SU-DHL-6 (cell line): Measurements from ENCODE around the gene BBS7.

Experiments used
- H2AFZ ChIP-seq: fragments of 200-600 bp; sonication (generic); 2 replicates; pipeline ENCODE4 v1.6.1; 2014; ENCODE audit warnings: low read depth, mild to moderate bottlenecking, moderate library complexity, mixed read lengths, antibody characterized with exemption, low read length; ENCODE audit not compliant: severe bottlenecking
- H3F3A ChIP-seq: fragments of 200-600 bp; shearing (Covaris generic); 2 replicates; pipeline ENCODE4 v1.6.0; 2016; ENCODE audit warnings: antibody characterized with exemption, mild to moderate bottlenecking; ENCODE audit not compliant: insufficient read depth
- H3K27ac ChIP-seq: fragments of 200-600 bp; sonication (generic); 2 replicates; pipeline ENCODE4 v1.5.1; 2016; ENCODE audit warnings: low read depth, mild to moderate bottlenecking, low read length, moderate library complexity, mixed read lengths
- H3K27me3 ChIP-seq: fragments of 200-600 bp; sonication (generic), shearing (Covaris generic); 2 replicates; pipeline ENCODE4 v1.6.0; 2014; ENCODE audit warnings: mild to moderate bottlenecking, low read length
- H3K36me3 ChIP-seq: fragments of 200-600 bp; sonication (generic); 2 replicates; pipeline ENCODE4 v1.6.1; 2014; ENCODE audit warnings: mild to moderate bottlenecking, low read length, mixed read lengths
- H3K4me2 ChIP-seq: fragments of 300-600, 200-600 bp; shearing (Covaris generic), sonication (generic); 2 replicates; pipeline ENCODE4 v1.6.0; 2014; ENCODE audit warnings: low read length, low read depth, mild to moderate bottlenecking; ENCODE audit not compliant: poor library complexity, severe bottlenecking
- H3K4me3 ChIP-seq: fragments of 200-600 bp; sonication (generic); 2 replicates; pipeline ENCODE4 v1.5.1; 2014; ENCODE audit warnings: antibody characterized with exemption, low read length, mild to moderate bottlenecking, mixed read lengths; ENCODE audit not compliant: insufficient read depth, poor library complexity, severe bottlenecking
- H3K79me2 ChIP-seq: fragments of 200-600 bp; sonication (generic); 2 replicates; pipeline ENCODE4 v1.6.1; 2014; ENCODE audit warnings: mild to moderate bottlenecking, low read length, moderate library complexity; ENCODE audit not compliant: insufficient read depth
- H3K9ac ChIP-seq: fragments of 200-600 bp; sonication (generic); 2 replicates; pipeline ENCODE4 v1.7.0; 2014; ENCODE audit warnings: mild to moderate bottlenecking, low read length
- H3K9me2 ChIP-seq: fragments of 200-600 bp; sonication (generic); replicated peaks from 2 replicates; pipeline ENCODE4 v1.6.1; 2014; ENCODE audit warnings: low read length; ENCODE audit not compliant: insufficient read depth
- H3K9me3 ChIP-seq: fragments of 200-600 bp; sonication (generic); 2 replicates; pipeline ENCODE4 v1.6.1; 2014; ENCODE audit warnings: low read length, mixed read lengths; ENCODE audit not compliant: insufficient read depth
- H4K20me1 ChIP-seq: fragments of 200-600 bp; sonication (generic); 2 replicates; pipeline ENCODE4 v1.6.1; 2014; ENCODE audit warnings: low read depth, mild to moderate bottlenecking, antibody characterized with exemption, low read length, moderate library complexity, mixed read lengths
- EZH2phosphoT487 ChIP-seq: fragments of 200-600 bp; sonication (generic), shearing (Covaris generic); conservative IDR thresholded peaks from 2 replicates; pipeline ENCODE4 v1.6.1; 2018; ENCODE audit warnings: mild to moderate bottlenecking, antibody characterized with exemption, low read length, moderate library complexity, mixed read lengths
- TF ChIP-seq, protein P1 (sequence below): fragments of 200-600 bp; sonication (generic); IDR thresholded peaks from one replicate; pipeline ENCODE4 v1.5.1; 2017; ENCODE audit warnings: antibody characterized with exemption, mild to moderate bottlenecking, low read length, moderate library complexity; ENCODE audit not compliant: insufficient read depth, poor library complexity, severe bottlenecking

Gene BBS7

DNA sequence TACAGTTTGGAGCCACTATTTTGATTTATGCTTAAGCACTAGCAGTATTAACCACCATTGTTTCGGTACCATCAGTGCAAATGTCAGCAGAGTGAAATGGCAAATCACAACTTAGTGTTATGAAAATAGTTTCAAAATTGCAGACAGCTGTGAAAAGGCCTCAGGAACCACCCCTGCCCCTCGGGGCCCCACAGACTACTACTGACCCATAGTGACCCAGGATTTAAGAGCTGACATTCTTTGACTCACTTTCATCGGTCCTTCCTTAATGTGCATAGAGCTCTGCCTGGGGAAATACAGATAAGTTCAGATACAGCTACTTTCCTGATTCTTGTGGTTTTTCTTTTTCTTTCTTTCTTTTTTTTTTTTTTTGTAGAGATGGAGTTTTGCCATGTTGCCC, 3.3 kb upstream of the BBS7 start:
- TF ChIP-seq, protein P1, sequence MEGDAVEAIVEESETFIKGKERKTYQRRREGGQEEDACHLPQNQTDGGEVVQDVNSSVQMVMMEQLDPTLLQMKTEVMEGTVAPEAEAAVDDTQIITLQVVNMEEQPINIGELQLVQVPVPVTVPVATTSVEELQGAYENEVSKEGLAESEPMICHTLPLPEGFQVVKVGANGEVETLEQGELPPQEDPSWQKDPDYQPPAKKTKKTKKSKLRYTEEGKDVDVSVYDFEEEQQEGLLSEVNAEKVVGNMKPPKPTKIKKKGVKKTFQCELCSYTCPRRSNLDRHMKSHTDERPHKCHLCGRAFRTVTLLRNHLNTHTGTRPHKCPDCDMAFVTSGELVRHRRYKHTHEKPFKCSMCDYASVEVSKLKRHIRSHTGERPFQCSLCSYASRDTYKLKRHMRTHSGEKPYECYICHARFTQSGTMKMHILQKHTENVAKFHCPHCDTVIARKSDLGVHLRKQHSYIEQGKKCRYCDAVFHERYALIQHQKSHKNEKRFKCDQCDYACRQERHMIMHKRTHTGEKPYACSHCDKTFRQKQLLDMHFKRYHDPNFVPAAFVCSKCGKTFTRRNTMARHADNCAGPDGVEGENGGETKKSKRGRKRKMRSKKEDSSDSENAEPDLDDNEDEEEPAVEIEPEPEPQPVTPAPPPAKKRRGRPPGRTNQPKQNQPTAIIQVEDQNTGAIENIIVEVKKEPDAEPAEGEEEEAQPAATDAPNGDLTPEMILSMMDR: no peak
- TF ChIP-seq EZH2phosphoT487: no peak
- Histone ChIP-seq H3K9me3 (no peaks in the 10 kb centered on the region), H3K27me3 (no peaks in the 10 kb centered on the region), H3K36me3 (no peaks in the 10 kb centered on the region), H3K4me3 (no peak overlapping the region), H3K79me2 (0 out of 2 replicates have a peak, but pooled peaks cover 4% of the 10 kb centered on the region), H3F3A (no peaks in the 10 kb centered on the region), H2AFZ (no peak overlapping the region), H3K27ac (no peak overlapping the region), H3K4me2 (no peak overlapping the region), H3K9ac (no peak overlapping the region), H3K9me2 (no peaks in the 10 kb centered on the region), H4K20me1 (no peaks in the 10 kb centered on the region)

DNA sequence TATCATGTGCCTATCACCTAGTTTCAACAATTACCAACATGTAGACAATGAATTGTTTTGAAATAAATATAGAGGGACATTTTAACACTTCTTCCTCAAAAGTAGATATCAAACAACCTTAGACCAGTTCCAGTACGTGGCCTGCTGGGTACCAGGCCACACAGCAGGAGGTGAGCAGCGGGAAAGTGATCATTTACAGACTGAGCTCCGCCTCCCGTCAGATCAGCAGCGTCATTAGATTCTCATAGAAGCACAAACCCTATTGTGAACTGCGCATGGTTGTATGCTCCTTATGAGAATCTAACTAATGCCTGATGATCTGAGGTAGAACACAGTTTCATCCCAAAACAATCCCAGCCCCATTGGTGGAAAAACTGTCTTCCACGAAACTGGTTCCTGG, 6.5 kb downstream of the BBS7 start:
- Histone ChIP-seq H3K27me3 (no peaks in the 10 kb centered on the region), H3K9me3 (no peaks in the 10 kb centered on the region), H3K4me2 (no peak overlapping the region), H3F3A (no peaks in the 10 kb centered on the region), H4K20me1 (no peaks in the 10 kb centered on the region), H3K36me3 (no peaks in the 10 kb centered on the region), H2AFZ (no peak overlapping the region), H3K9me2 (no peaks in the 10 kb centered on the region), H3K9ac (no peak overlapping the region), H3K4me3 (no peak overlapping the region), H3K27ac (no peak overlapping the region), H3K79me2 (0 out of 2 replicates have a peak, but pooled peaks cover under 1% of the 10 kb centered on the region)
- TF ChIP-seq, protein P1: no peak
- no peak for TF ChIP-seq EZH2phosphoT487

DNA sequence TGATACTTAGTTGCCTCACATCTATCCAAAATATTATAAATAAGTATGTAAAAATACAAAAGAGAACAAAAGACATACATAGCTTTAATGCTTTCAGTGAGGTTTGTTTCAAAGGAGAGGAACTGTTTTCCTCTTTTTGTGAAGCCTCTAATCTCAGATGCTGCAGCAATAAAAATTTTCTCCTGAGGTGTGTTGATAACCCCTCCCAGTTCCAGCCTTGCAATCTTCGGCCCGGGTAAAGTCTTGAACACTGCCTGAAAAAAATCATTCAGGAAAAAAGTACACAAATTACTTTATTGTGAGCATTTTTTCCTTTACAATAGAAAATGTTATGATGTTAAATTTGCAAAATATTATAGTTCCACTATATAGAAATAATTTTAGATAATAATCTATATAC, 8.8 kb downstream of the BBS7 start:
- no peaks in the 10 kb centered on the region for H3K9me3 ChIP-seq
- H4K20me1 ChIP-seq: no peaks in the 10 kb centered on the region
- no peak overlapping the region for H2AFZ ChIP-seq
- no peaks in the 10 kb centered on the region for H3K79me2 ChIP-seq
- no peak overlapping the region for H3K27ac ChIP-seq
- no peaks in the 10 kb centered on the region for H3K36me3 ChIP-seq
- H3F3A ChIP-seq: no peaks in the 10 kb centered on the region
- no peaks in the 10 kb centered on the region for H3K27me3 ChIP-seq
- H3K4me2 ChIP-seq: no peak overlapping the region
- TF ChIP-seq, protein P1: no peak
- no peak for TF ChIP-seq EZH2phosphoT487
- no peak overlapping the region for H3K4me3 ChIP-seq
- no peaks in the 10 kb centered on the region for H3K9me2 ChIP-seq
- no peak overlapping the region for H3K9ac ChIP-seq
